NCI-H524 (cell line): Measurements from ENCODE around the gene FRMD4A.
"Not testable (repeated sequence)": the region's sequence is repeated elsewhere in the genome, so short reads cannot be mapped to it uniquely, and the experiment has no call there.

Experiments used
- DNase-seq, 2 experiments: peaks; one replicate each; lab custom pipeline; 2025; lab: John Stamatoyannopoulos, UW

The FRMD4A gene

DNA sequence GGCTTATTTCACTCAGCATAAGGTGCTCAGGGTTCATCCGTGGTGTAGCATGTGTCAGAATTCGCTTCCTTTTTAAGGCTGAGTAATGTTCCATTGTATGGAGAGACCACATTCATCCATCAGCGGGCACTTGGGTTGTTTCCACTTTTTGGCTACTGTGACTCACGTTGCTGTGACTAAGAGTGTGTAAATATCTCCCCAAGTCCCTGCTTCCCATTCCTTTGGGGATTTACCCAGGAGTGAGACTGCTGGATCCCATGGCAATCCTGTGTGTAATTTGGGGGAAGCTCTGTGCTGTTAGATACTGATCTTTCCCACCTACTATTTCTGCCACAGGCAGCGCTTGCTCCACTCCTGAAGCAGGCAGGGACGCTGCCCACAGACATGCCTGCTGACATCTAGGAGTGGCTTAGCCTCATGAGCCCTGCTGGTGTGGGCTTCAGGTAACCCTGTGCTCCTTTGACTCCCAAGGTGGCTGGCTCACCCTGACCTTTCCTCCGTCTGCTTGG is 346.0 kb downstream of the FRMD4A start:
- DNase-seq, result no peak

DNA sequence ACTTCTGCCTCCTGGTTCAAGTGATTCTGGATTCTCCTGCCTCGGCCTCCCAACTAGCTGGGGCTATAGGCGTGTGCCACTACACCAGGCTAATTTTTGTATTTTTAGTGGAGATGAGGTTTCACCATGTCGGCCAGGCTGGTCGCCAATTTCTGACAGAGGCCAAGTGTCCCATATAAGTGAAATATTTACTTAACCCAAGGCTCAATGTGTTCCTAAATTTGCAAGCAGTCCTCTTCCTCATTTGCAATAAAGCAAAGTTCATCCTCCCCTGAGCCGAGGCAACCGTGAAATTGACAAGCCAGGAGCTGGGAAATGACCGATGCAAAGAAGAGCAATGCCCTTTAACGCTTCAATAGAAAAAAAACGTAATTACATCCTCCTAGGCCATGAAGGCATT is 347.7 kb downstream of the FRMD4A start:
- no peak for DNase-seq

DNA sequence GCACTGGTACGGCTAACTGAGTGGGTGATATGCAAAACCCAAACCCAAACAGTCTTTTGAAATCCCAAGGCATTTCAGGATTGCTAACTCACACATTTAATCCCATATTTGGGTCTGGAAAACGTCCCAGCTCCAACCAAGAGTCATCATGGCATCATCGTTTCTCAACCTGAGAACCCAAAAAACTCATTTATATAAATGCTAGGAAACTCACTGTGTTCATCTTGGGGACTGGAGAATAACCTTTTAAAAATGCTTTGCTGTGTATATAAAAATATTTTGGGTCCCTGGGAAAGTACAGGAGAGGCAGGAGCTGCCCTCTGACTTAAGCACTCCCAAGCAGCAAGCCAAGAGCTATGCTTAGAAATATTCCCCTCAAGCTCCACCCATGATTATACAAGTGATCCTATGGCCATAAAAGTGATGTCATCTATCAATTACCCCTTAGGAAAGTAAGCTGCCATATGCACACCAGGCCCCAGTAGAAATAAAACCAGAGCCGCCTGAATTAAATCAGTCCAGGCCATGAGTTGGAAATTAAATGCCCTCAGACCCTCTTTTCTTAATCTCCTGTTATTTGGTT is 352.1 kb downstream of the FRMD4A start:
- no peak for DNase-seq

DNA sequence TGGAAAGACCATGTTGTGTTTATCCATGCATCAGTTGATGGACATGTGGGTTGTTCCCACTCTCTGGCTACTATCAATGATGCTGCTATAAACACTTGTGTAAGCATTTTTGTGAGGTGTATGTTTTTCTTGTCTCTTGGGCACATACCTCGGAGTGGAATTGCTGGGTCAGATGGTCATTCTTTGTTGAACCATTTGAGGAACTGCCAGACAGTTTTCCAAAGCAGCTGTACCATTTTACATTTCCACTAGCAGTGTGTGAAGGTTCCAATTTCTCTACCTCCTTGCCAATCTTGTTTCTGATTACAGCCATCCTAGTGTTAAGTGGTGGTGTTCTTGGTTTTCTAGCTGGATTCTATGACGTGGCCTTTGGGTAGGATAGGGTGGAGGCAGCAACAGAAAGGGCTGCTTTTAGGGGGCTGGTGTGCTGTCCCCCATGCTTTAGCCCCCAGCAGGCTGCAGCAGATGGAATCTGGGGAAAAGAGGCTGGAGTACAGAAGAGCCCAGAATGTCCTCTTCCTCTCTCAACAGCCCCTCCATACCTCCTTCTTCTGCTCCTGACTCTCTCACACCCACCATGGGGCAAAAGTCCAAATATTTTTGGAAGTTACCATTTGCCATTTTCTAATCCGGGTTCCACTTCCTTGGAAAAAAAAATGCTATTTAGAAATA is 352.7 kb downstream of the FRMD4A start:
- no peak for DNase-seq

DNA sequence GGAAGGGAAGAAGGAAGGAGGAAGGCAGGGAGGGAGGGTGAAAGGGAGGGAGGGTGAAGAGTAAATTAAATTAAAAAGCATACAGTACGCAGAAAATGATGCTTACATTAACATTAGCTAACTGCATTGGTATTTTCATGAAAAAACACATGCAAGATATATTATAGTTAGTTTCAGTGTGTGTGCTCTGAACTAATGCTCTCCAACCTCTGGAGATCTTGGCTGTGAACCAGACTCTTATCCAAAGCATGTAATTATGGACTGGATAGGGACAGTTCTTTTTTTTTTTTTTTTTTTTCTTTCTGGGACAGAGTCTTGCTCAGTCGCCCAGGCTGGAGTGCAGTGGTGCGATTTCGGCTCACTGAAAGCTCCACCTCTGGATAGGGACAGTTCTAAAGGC is 357.0 kb downstream of the FRMD4A start:
- DNase-seq, result no peak

DNA sequence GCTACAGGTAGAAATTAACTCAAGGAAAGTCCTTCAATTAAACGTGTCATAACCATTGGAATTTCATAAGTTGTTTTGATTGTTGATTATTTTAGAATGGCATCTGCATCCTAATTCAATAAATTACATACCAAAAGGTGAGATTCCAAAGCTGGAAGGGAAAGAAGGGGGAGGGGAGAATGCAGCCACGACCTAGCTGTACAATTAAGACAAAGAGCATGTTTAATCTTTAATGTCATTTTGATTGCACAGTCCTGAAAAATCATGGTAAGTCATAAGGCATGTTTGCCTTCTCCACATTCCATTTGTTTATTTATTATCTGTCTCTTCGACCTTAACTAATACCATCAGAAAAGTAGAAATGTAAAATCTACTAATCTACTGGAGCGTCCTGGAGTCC is 358.1 kb downstream of the FRMD4A start:
- no peak for DNase-seq

DNA sequence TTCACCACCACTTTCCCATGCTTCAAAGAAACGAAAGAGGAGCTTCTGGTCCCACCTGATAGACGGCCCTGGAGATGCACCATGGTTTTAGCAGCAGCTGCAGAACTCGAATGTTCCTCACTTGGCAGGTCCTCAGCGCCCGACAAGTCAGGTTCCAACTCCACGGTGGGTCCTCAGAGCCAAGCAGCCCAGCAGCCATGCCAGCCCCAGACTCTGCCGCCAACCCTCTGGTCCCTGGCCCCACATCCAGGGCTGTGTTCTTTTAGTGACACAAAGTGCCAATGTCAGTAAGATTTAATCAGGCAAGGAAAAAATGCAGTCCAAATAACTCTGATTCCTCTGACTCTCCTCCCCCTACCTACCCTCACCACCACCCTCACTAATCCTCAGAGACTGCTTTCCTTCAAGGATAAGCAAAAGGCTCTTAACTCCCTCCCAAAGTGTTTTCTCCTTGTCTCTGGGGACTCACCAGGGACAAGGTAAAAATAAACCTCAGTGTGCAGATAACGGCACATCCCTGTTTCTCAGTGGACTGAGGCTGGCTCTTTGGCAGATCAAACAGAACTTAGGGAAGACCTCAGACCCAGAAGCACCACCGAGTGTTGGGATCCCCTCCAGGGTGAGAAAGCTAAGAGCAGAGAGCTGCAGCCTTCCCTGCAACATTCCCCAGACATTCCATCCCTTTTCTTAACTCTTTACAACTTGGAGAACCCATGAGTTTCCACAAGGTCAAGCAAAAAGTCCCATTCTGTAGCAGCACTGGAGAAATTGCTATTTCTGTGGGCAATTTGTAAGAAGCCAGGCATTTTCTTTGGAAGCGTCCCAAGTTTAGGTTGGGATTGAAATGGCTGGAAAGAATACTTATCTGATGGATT is 358.9 kb downstream of the FRMD4A start:
- peak; percentile 5 to 8 for DNase-seq

DNA sequence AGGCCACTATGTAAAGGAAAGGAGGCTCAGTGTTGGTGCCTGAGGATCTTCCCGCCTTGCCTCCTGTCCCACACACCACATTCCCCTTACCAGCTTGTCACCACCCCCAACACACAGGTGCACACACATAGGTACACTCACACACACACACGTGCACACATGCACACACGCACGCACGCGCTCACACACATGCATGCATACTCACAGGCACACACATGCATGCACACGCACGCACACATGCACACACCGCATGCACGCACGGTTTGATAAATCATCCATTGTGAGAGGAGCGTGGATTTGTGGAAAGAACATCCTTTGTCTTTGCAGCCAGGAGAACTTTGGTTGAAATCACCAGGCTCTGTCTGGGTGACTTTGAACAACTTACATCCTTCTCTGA is 359.8 kb downstream of the FRMD4A start:
- no peak for DNase-seq

DNA sequence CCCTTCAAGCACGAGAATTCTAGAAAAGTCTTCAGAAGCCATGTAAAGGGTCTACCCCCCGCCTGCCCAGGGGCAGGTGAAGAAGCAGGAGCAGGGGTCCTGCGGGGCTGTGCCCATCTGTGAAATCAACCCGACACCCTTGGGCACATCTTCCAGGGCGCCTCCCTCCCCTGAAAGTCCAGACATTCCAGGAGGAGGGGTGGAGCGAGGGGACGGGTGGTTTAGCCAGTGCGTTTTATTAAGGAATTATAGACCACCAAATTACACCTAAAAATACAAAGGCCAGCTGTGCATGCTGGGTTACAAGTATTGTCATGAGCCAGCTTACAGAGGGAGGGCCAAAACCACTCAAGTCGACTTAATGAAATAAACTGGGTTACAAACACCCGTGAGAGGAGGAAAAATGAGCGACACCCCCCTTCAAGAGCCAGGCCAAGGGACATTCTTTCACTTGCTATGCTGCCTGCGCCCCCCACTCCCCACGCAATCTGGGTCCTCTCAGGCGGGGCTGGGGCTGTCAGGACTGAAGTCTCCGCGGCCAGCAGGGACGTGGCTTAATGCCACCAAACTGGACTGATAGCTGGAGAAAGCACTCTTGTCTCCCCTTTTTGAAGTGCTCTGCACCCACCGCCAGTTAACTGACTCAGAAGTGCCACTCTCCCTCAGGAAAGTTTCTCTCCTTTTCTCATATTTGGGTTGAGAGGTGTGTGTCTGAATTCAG is 360.3 kb downstream of the FRMD4A start:
- peak in 1 of 2 experiments; percentile 33 for DNase-seq

DNA sequence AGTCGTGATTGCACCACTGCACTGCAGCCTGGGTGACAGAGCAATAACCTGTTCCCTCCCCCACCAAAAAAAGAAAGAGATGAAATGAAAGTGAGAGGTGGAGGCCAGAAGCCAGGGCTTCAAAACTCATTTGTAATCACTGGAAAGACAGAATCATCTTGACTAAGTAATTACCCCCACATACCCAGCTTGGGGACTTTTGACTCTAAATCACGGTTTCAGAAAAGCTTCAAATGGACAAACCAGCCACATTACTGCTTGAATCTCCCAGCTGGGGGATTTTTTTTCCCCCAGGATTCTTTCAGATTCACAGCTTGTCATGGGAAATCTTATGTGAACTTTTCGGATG is 361.0 kb downstream of the FRMD4A start:
- no peak for DNase-seq

DNA sequence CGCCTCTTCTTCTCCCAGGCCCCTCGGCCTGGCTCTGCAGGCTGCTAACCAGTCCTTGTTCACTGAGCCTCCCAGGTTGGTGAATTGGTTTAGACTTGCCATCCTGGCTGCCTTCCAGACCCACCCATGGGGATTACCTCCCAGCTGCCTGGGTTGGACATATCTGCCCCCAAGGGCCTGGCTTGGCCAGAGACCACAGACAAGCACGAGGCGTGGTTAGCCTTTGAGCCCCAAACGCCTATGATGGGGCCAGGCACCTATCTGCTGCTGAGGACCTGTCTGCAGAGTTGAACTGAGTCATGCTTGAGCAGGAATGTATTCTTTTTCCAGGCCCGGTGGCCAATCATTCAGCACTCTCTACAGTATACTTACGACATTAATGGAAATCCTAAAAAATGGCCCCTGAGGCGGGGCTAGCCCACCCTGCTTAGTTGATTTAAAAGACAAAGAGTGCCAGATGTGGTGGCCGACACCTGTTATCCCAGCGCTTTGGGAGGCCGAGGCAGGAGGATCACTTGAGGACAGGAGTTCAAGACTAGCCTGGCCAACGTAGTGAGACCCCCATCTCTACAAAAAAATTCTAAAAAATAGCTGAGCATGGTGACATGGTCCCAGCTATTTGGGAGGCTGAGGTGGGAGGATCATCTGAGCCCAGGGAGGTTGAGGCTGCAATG is 361.5 kb downstream of the FRMD4A start:
- no peak for DNase-seq

DNA sequence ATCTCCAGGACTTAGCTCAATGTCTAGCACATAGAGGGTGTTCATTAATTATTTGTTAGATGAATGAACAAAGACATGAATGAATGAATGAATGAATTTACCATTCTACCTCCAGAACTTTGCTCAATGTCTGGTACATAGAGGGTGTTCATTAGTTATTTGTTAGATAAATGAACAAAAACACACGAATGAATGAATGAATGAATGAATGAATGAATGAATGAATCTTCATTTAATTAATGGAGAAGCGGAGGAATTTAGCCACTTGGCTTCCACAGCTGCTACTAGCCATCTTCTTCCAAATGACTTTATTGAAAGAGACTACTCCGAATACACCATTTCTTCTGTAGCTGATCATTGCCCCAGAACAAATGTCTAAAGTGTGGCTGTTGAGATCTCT is 368.9 kb downstream of the FRMD4A start:
- DNase-seq, result no peak

DNA sequence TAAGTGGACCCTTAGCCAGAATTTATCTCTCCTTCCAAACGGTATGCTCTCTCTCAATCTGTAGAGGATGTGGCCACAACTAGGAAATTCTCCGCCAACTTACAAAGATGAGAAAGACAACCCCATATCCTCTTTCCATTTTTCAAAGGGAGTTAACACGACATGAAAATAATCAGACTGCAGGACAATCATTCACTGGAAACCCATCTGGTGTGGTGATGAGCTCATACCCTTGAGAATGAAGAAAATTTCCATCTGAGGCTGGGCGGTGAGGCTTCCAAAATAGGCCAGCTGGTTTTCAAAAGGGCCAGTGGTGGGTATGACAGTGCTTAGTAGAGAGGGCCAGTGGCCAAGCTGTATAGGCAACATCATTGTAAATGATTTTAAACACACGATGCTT is 369.6 kb downstream of the FRMD4A start:
- DNase-seq, result peak; percentile 11 to 62

DNA sequence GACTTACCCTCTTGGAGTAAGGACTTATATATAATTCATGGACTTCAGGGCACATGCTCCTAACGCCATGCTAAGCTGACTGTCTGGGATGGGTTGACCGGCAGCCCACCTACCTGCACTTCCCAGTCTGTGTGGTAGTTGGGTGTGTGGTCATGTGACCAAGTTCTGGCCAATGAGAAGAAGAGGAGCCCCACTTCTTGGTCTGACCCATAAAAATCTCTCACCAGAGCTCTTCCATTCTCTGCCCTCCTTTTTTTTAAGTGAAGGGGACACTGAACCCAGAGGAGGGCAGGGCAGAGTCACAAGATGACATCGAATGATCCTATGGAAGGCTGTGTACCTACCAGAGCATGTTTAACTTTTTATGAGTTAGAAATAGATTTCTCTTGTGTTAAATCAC is 370.1 kb downstream of the FRMD4A start:
- no peak for DNase-seq

DNA sequence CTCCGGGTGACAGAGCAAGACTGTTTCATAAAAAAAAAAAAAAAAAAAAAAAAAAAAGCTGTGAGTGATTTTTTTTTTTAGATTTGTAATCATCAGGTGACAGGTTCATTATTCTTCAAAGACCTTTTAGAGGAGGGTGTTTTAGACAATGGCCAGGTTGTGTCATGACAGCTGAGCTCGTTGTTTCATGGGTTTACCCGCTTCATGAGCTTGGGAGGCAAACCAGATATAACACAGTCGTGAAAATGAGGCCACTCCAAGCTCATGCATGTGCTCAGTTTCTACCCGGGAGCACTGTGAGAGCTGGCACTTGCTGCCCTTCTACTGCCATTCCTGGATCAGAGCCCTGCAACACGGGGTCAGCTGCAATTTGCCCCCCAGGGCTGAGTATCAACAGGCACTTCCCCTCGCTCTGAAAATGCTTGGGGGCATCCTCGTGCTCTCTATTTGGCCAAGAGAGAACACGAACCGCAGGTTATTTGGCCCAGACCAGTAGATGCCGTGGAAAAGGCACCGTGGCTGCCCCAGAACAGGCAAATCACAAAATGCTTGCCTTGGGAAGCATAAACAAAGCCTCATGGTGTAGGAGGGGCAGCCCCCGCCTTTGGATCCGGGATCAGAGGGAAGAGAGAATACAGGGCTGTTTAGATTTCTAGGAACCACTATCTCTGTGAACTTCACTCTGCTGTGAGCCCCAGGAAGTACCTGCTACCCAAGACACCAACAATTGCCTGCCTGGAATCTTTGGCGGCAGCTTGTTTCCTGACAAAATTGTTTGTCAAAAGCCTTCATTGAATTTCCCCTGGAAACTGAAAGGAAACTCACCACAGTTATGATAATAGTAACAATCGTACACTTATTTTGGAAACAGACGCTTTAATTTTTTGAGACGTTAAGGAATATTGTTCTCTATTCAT is 371.0 kb downstream of the FRMD4A start:
- no peak for DNase-seq

DNA sequence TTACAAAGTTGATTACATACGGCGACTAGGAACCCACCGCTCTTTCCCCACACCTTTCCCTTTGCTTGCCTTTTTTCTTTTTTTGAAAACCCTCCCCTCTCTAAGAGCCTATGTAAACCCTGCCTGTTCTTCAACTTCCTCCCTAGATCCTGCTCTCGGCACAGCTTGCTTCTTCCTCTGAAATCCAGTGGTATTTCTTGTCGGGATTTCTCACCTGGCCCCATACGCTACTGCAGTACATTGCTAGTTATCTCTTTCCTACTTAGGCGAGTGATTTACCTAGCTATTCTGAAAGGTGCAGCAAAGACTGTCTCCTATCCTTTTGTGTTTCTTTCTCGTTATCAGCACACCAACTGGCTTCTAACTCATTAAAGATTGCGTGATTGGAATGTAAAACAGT is 372.9 kb downstream of the FRMD4A start:
- no peak for DNase-seq

DNA sequence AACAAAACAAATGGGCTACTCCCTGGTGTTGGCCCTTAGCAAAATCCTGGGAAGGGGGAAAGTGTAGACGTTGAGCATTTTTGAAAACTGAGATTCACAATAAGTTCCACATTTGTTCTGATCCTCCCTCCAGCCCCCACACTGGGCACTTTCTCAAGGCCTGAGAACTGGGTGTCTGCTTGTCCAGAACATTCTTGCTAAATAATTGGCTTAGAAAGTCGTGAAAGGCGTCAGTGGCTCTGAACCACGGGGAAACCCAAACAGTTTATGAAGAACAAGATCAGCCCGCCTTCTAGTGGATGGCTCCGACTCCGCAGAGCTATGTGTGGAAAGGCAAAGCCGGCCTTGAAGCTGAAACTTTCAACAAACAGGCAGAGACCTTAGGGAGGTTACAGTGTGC is 373.9 kb downstream of the FRMD4A start:
- DNase-seq, result no peak

DNA sequence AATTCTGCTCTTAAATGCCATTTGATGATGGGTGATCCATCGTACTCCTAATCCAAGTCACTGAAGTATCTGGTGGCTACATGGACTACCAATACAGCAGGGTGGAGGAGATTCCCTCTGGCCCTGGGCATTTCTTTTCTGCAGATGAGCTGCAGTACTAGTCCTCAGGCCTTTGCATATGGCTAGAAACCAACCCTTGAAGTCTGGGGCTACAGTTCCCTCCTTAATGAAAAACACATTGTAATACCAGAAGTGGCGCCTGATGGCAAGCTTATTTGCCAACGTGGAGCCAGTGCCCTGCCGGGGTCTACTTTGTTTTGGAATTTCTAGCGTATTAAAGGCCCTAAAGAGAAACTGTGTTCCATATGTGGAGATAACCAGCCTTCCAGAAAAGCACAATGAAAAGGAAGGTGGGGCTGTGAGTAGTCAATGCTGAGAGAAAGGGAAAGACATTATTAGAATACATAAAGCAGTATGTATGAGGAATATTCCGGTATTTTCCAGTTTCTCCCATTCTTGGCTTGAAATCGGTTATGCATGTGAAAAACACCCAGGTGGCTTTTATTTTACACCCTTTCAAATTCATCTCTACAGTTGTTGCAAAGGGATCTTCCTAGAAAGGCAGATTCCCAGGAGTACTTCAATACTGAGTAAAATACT is 375.2 kb downstream of the FRMD4A start:
- no peak for DNase-seq

DNA sequence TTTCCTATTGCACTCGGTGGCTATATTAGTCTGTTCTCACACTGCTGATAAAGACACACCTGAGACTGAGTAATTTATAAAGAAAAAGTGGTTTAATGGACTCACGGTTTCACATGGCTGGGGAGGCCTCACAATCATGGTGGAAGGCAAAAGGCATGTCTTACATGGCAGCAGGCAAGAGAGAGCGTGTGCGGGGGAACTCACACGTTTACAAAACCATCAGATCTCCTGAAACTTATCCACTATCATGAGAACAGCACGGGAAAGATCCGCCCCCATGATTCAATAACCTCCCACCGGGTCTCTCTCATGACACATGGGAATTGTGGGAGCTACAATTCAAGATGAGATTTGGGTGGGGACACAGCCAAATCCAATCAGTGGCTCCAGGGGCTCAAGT is 376.5 kb downstream of the FRMD4A start:
- DNase-seq, result not testable (repeated sequence)

DNA sequence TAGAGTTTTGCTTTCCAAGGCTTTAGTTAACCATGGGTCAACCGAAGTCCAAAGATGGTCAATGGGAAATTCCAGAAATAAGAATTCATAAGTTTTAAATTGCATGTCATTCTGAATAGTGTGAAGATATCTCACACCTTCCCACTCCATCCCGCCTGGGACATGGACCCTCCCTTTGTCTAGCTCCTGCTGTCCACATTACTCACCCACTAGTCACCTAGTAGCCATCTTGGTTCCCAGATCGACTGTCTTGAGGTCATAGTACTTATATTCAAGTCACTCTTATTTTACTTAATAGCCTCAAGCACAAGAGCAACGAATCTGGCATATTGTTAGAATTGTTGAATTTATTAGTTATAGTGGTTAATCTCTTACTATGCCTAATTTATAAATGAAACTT is 377.4 kb downstream of the FRMD4A start:
- DNase-seq, result no peak
